H9 (cell line): ENCODE data around the gene PRSS27. TPM values are rescaled to one million over a fixed set of nuclear protein-coding genes. Genes with fewer than 3 reads are reported as not detected.

Source experiments
- DNase-seq: peaks from one replicate; pipeline ENCODE4 v3.0.0-alpha.2; 2017
- H2AFZ ChIP-seq: one replicate; pipeline ENCODE4 v1.6.1; 2013; ENCODE audit warnings: mild to moderate bottlenecking, low read length, control low read depth, moderate library complexity
- H2AK5ac ChIP-seq: 2 replicates; pipeline ENCODE4 v1.6.1; 2013; ENCODE audit warnings: low read length, control low read depth, mixed read lengths; ENCODE audit not compliant: insufficient read length
- H2BK120ac ChIP-seq: one replicate; pipeline ENCODE4 v1.6.1; 2013; ENCODE audit warnings: low read depth, mild to moderate bottlenecking, low read length, control low read depth, inconsistent platforms; ENCODE audit not compliant: poor library complexity, severe bottlenecking
- H2BK12ac ChIP-seq: 2 replicates; pipeline ENCODE4 v1.6.1; 2013; ENCODE audit warnings: low read length, control low read depth, mixed read lengths, low read depth; ENCODE audit not compliant: insufficient read length
- H2BK15ac ChIP-seq: 2 replicates; pipeline ENCODE4 v1.6.1; 2013; ENCODE audit warnings: low read depth, low read length, control low read depth
- H2BK20ac ChIP-seq: one replicate; pipeline ENCODE4 v1.6.1; 2013; ENCODE audit warnings: low read depth, mild to moderate bottlenecking, low read length, control low read depth, inconsistent platforms; ENCODE audit not compliant: poor library complexity, severe bottlenecking
- H2BK5ac ChIP-seq: 2 replicates; pipeline ENCODE4 v1.6.1; 2013; ENCODE audit warnings: low read length, control low read depth, mixed read lengths; ENCODE audit not compliant: insufficient read length
- H3K14ac ChIP-seq: 2 replicates; pipeline ENCODE4 v1.6.1; 2013; ENCODE audit warnings: low read length, control low read depth; ENCODE audit not compliant: insufficient read depth
- H3K18ac ChIP-seq: 2 replicates; pipeline ENCODE4 v1.6.1; 2013; ENCODE audit warnings: low read depth, mild to moderate bottlenecking, mixed read lengths, low read length, control low read depth; ENCODE audit not compliant: insufficient read length
- H3K23ac ChIP-seq: 2 replicates; pipeline ENCODE4 v1.6.1; 2013; ENCODE audit warnings: low read length, control low read depth, mixed read lengths, low read depth; ENCODE audit not compliant: insufficient read length
- H3K23me2 ChIP-seq: 2 replicates; pipeline ENCODE4 v1.6.1; 2013; ENCODE audit warnings: low read depth, mild to moderate bottlenecking, mixed read lengths, low read length, control low read depth; ENCODE audit not compliant: insufficient read length, poor library complexity, severe bottlenecking
- H3K27ac ChIP-seq: 2 replicates; pipeline ENCODE4 v1.5.1; 2013; ENCODE audit warnings: low read length, control low read depth, mixed read lengths, low read depth; ENCODE audit not compliant: insufficient read length
- H3K27me3 ChIP-seq: 2 replicates; pipeline ENCODE4 v1.6.1; 2013; ENCODE audit warnings: low read length, control low read depth, inconsistent platforms; ENCODE audit not compliant: insufficient read depth
- H3K4ac ChIP-seq: 2 replicates; pipeline ENCODE4 v1.6.1; 2013; ENCODE audit warnings: low read depth, mild to moderate bottlenecking, control low read depth, inconsistent platforms, low read length, moderate library complexity
- H3K4me1 ChIP-seq: 2 replicates; pipeline ENCODE4 v1.6.1; 2013; ENCODE audit warnings: low read length, control low read depth, inconsistent platforms; ENCODE audit not compliant: insufficient read depth
- H3K4me2 ChIP-seq: 2 replicates; pipeline ENCODE4 v1.6.1; 2013; ENCODE audit warnings: low read length, control low read depth, mixed read lengths; ENCODE audit not compliant: insufficient read length, insufficient read depth
- H3K56ac ChIP-seq: 2 replicates; pipeline ENCODE4 v1.6.1; 2013; ENCODE audit warnings: low read depth, mild to moderate bottlenecking, mixed read lengths, low read length, control low read depth; ENCODE audit not compliant: insufficient read length
- H3K79me1 ChIP-seq: 2 replicates; pipeline ENCODE4 v1.6.1; 2013; ENCODE audit warnings: low read depth, mild to moderate bottlenecking, moderate library complexity, low read length, control low read depth, inconsistent platforms; ENCODE audit not compliant: insufficient read depth, poor library complexity, severe bottlenecking
- H3K79me2 ChIP-seq: 2 replicates; pipeline ENCODE4 v1.6.1; 2013; ENCODE audit warnings: low read length, control low read depth, inconsistent platforms; ENCODE audit not compliant: insufficient read depth
- H3K9ac ChIP-seq: 2 replicates; pipeline ENCODE4 v1.6.1; 2013; ENCODE audit warnings: low read length, control low read depth, mixed read lengths; ENCODE audit not compliant: insufficient read length; ENCODE audit errors: extremely low read depth
- H3K9me3 ChIP-seq: one replicate; pipeline ENCODE4 v1.6.1; 2013; ENCODE audit warnings: low read depth, low read length, inconsistent platforms; ENCODE audit not compliant: control insufficient read depth
- H3T11ph ChIP-seq: one replicate; pipeline ENCODE4 v1.6.1; 2013; ENCODE audit warnings: mild to moderate bottlenecking, low read length, control low read depth, inconsistent platforms
- H4K20me1 ChIP-seq: one replicate; pipeline ENCODE4 v1.6.1; 2013; ENCODE audit not compliant: control insufficient read depth, insufficient read length, insufficient read depth
- H4K5ac ChIP-seq: 2 replicates; pipeline ENCODE4 v1.6.1; 2013; ENCODE audit warnings: low read depth, mild to moderate bottlenecking, mixed read lengths, low read length, control low read depth; ENCODE audit not compliant: insufficient read length
- H4K8ac ChIP-seq: replicated peaks from 2 replicates; pipeline ENCODE4 v1.6.1; 2013; ENCODE audit warnings: low read length, control low read depth, mixed read lengths, low read depth; ENCODE audit not compliant: insufficient read length
- H4K91ac ChIP-seq: 2 replicates; pipeline ENCODE4 v1.6.1; 2013; ENCODE audit warnings: low read depth, mild to moderate bottlenecking, moderate library complexity, mixed read lengths, low read length, control low read depth; ENCODE audit not compliant: insufficient read length
- H3K27ac Mint-ChIP-seq, 3 experiments: 2 replicates in 2 of 3; 3 replicates in 1 of 3; pipeline ENCODE4 v1.8.0; 2020 to 2021; ENCODE audit warnings: mixed read lengths in 3 of 3, mild to moderate bottlenecking in 1 of 3, moderate library complexity in 1 of 3
- H3K27me3 Mint-ChIP-seq: 2 replicates; pipeline ENCODE4 v1.8.0; 2021; ENCODE audit warnings: low read depth, mild to moderate bottlenecking, moderate library complexity, mixed read lengths
- H3K36me3 Mint-ChIP-seq, 3 experiments: 2 replicates in 2 of 3; 3 replicates in 1 of 3; pipeline ENCODE4 v1.8.0; 2020 to 2021; ENCODE audit warnings: low read depth in 3 of 3, mixed read lengths in 3 of 3; ENCODE audit not compliant: insufficient read depth in 1 of 3
- H3K4me1 Mint-ChIP-seq, 2 experiments: 2 replicates each; pipeline ENCODE4 v1.8.0; 2020; ENCODE audit warnings: mixed read lengths in 2 of 2
- H3K4me3 Mint-ChIP-seq, 2 experiments: 2 replicates in 1 of 2; 3 replicates in 1 of 2; pipeline ENCODE4 v1.8.0; 2020 to 2021; ENCODE audit warnings: mild to moderate bottlenecking in 2 of 2, mixed read lengths in 2 of 2, moderate library complexity in 1 of 2
- H3K9me3 Mint-ChIP-seq, 2 experiments: 2 replicates in 1 of 2; 3 replicates in 1 of 2; pipeline ENCODE4 v1.8.0; 2020; ENCODE audit warnings: mild to moderate bottlenecking in 2 of 2, mixed read lengths in 2 of 2, moderate library complexity in 1 of 2
- CTCF ChIP-seq: fragments of 200-600 bp; sonication (generic); conservative IDR thresholded peaks from 3 replicates; pipeline ENCODE4 v1.8.0; 2021; ENCODE audit warnings: antibody characterized with exemption, mild to moderate bottlenecking
- WGBS: extraction: QIAGEN DNeasy Blood & Tissue Kit; methylation state at CpG from one replicate; pipeline ENCODE4 v1.1.7; 2013; ENCODE audit warnings: missing lambda C conversion rate, low lambda C conversion rate, mixed read lengths; ENCODE audit not compliant: insufficient read length; ENCODE audit errors: extremely low coverage; 5-methylcytosine and 5-hydroxymethylcytosine counted together
- total RNA-seq: library from RNA; stranded (reverse); gene quantifications from 2 replicates; pipeline ENCODE4 v1.2.1, GENCODE V29; 2021

PRSS27 gene
- total RNA-seq, 1 experiment from 2014 or later: 5.0 TPM

GRCh38 chr16:2664574-2664982 lies 55.4 kb downstream of the PRSS27 start:
- H2BK5ac ChIP-seq: no peak overlapping the region
- TF ChIP-seq CTCF: no peak
- no peak overlapping the region for H4K91ac ChIP-seq
- H3K4me2 ChIP-seq: no peak overlapping the region
- no peaks in the 10 kb centered on the region for H3K79me2 ChIP-seq
- H3K23me2 ChIP-seq: no peaks in the 10 kb centered on the region
- DNase-seq: no peak
- H3K4me3 Mint-ChIP-seq: no peak overlapping the region
- H3K79me1 ChIP-seq: no peaks in the 10 kb centered on the region
- H3K9me3 ChIP-seq: no peaks in the 10 kb centered on the region
- H3K18ac ChIP-seq: no peak overlapping the region
- H3K56ac ChIP-seq: no peak overlapping the region
- H3K27ac ChIP-seq: no peak overlapping the region
- no peak overlapping the region for H2AK5ac ChIP-seq
- H4K5ac ChIP-seq: no peak overlapping the region
- no peak overlapping the region for H2BK15ac ChIP-seq
- no peak overlapping the region for H3K23ac ChIP-seq
- H3K4me1 ChIP-seq: no peaks in the 10 kb centered on the region
- peaks cover 0 to 7% of the 10 kb centered on the region in 2 experiments; a peak in 4 of 5 replicates for H3K9me3 Mint-ChIP-seq
- no peak overlapping the region for H3T11ph ChIP-seq
- no peak overlapping the region for H4K8ac ChIP-seq
- no peak overlapping the region for H2BK20ac ChIP-seq
- WGBS: no CpG with 5 or more reads among the region's 9 CpGs
- no peak overlapping the region for H3K27ac Mint-ChIP-seq
- no peaks in the 10 kb centered on the region for H4K20me1 ChIP-seq
- H2BK120ac ChIP-seq: no peak overlapping the region
- H3K27me3 Mint-ChIP-seq: peaks cover 9% of the 10 kb centered on the region
- peaks cover 9 to 14% of the 10 kb centered on the region in 2 experiments for H3K4me1 Mint-ChIP-seq
- no peak overlapping the region for H3K4ac ChIP-seq
- no peak overlapping the region for H3K9ac ChIP-seq
- no peaks in the 10 kb centered on the region for H3K27me3 ChIP-seq
- H2BK12ac ChIP-seq: no peak overlapping the region
- H2AFZ ChIP-seq: no peak overlapping the region
- H3K14ac ChIP-seq: no peak overlapping the region
- H3K36me3 Mint-ChIP-seq: peaks cover 0 to 5% (median 0%) of the 10 kb centered on the region in 3 experiments; a peak in 3 of 7 replicates
